ENCODE data around the gene SNAI3.

DNA sequence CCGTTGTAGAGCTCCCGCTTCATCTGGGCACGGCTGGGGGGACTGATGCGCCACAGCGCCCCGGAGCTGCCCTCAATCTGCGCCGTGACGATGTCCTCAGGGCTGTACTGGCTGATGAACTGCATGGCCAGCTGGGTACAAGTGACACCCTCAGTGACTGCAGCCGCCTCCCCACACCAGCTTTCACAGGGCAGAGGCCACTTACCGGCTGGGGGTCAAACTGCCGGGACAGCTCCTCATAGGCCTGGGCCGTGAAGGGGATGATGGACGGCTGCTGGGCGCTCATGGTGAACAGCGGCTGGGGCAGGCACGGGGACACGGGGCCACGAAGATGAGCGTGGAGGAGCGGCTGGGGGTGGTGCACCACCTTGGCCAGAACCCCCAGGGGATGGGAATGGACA, 30.3 kb upstream of the SNAI3 start:
- TF ChIP-seq, protein P1, sequence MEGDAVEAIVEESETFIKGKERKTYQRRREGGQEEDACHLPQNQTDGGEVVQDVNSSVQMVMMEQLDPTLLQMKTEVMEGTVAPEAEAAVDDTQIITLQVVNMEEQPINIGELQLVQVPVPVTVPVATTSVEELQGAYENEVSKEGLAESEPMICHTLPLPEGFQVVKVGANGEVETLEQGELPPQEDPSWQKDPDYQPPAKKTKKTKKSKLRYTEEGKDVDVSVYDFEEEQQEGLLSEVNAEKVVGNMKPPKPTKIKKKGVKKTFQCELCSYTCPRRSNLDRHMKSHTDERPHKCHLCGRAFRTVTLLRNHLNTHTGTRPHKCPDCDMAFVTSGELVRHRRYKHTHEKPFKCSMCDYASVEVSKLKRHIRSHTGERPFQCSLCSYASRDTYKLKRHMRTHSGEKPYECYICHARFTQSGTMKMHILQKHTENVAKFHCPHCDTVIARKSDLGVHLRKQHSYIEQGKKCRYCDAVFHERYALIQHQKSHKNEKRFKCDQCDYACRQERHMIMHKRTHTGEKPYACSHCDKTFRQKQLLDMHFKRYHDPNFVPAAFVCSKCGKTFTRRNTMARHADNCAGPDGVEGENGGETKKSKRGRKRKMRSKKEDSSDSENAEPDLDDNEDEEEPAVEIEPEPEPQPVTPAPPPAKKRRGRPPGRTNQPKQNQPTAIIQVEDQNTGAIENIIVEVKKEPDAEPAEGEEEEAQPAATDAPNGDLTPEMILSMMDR (IDR thresholded peaks at IDR 0.05): no peak
- TF ChIP-seq ZFX (IDR thresholded peaks at IDR 0.05; ENCODE audit: borderline replicate concordance): no peak

All from 22Rv1 (cell line).